Activated T-cell treated with anti-CD3 and anti-CD28 coated beads for 48 hours (primary cell): ENCODE data around the gene PDE4B.

ENCODE experiments used
- DNase-seq: peaks from one replicate; pipeline ENCODE4 v3.0.0-alpha.2; 2020; ENCODE audit warnings: low read depth

The PDE4B gene

GRCh38 chr1:66286307-66286706 lies 493.6 kb downstream of the PDE4B start:
- no peak for DNase-seq

- DNase-seq, result no peak
Measured at GRCh38 chr1:66288048-66288447, 495.4 kb downstream of the PDE4B start.

GRCh38 chr1:66290761-66291530 lies 498.3 kb downstream of the PDE4B start:
- no peak for DNase-seq

- no peak for DNase-seq
Measured at GRCh38 chr1:66291531-66291864, 498.8 kb downstream of the PDE4B start.

GRCh38 chr1:66292305-66292704 lies 499.6 kb downstream of the PDE4B start:
- DNase-seq, result no peak

GRCh38 chr1:66292944-66293343 lies 500.2 kb downstream of the PDE4B start:
- DNase-seq, result no peak

- DNase-seq, result no peak
Measured at GRCh38 chr1:66294707-66295370, 502.1 kb downstream of the PDE4B start.

GRCh38 chr1:66295803-66296202 lies 503.1 kb downstream of the PDE4B start:
- DNase-seq, result no peak

GRCh38 chr1:66296370-66296769 lies 503.7 kb downstream of the PDE4B start:
- DNase-seq, result no peak

- DNase-seq, result no peak
Measured at GRCh38 chr1:66296951-66297350, 504.3 kb downstream of the PDE4B start.

GRCh38 chr1:66298464-66298863 lies 505.8 kb downstream of the PDE4B start:
- no peak for DNase-seq

GRCh38 chr1:66300280-66300971 lies 507.7 kb downstream of the PDE4B start:
- DNase-seq, result no peak

GRCh38 chr1:66300972-66301451 lies 508.3 kb downstream of the PDE4B start:
- DNase-seq, result no peak

- no peak for DNase-seq
Measured at GRCh38 chr1:66302184-66302742, 509.6 kb downstream of the PDE4B start.

GRCh38 chr1:66302815-66303214 lies 510.1 kb downstream of the PDE4B start:
- DNase-seq, result no peak

GRCh38 chr1:66303646-66304045 lies 511.0 kb downstream of the PDE4B start:
- DNase-seq, result no peak

GRCh38 chr1:66304128-66304527 lies 511.4 kb downstream of the PDE4B start:
- DNase-seq, result no peak

GRCh38 chr1:66305927-66306326 lies 513.2 kb downstream of the PDE4B start:
- DNase-seq, result no peak

GRCh38 chr1:66309006-66309741 lies 516.5 kb downstream of the PDE4B start:
- DNase-seq, result no peak

- DNase-seq, result no peak
Measured at GRCh38 chr1:66311092-66311491, 518.4 kb downstream of the PDE4B start.

- no peak for DNase-seq
Measured at GRCh38 chr1:66311628-66312027, 518.9 kb downstream of the PDE4B start.
